Gastroesophageal sphincter (tissue), 3 donors: ENCODE results near the gene TMEM255A.

Experiments
- CTCF ChIP-seq, 4 experiments: fragments of 200-600 bp in 2 of 4; fragments of 450-650 bp in 2 of 4; sonication (generic) in 1 of 4; IDR thresholded peaks; one replicate each; pipeline ENCODE4 v1.5.1; 2017 to 2019; ENCODE audit warnings: antibody characterized with exemption in 4 of 4, mild to moderate bottlenecking in 2 of 4, moderate library complexity in 2 of 4
- EP300 ChIP-seq: sonication (generic); formaldehyde crosslinking; IDR thresholded peaks from one replicate; pipeline ENCODE4 v1.6.1; 2017; ENCODE audit warnings: antibody characterized with exemption, mild to moderate bottlenecking
- POLR2AphosphoS5 ChIP-seq: sonication (generic); formaldehyde crosslinking; IDR thresholded peaks from one replicate; pipeline ENCODE4 v1.6.1; 2017; ENCODE audit warnings: antibody characterized with exemption

- TF ChIP-seq CTCF (IDR thresholded peaks at IDR 0.05), result no peak
- no peak for TF ChIP-seq EP300
- TF ChIP-seq POLR2AphosphoS5, result no peak
These were observed 2.7 kb downstream of the TMEM255A start for GRCh38 chrX:120308558-120308957.
